ENCODE measurements around the gene UGT1A5.

Gene UGT1A5

GRCh38 chr2:233684640-233685039 is 28.1 kb upstream of the UGT1A5 start:
- DNase-seq (ENCODE audit: low read depth, low spot score) = no peak
- H3K4me3 ChIP-seq (ENCODE audit: low read depth, low read length) = no peak overlapping the region
- CTCF ChIA-PET = no interaction called here
- no peak for TF ChIP-seq CTCF (IDR thresholded peaks at IDR 0.05; ENCODE audit: insufficient read depth, low read length, missing control alignments)
- POLR2A ChIA-PET = no interaction called here

- ChIA-PET POLR2A (no interaction called here), CTCF (interaction anchor here (1.0 kb wide), 1 partner anchor 25 kb away, joined by 6 read pairs; no protein-coding TSS in a partner anchor)
- no peak for TF ChIP-seq CTCF (IDR thresholded peaks at IDR 0.05; ENCODE audit: insufficient read depth, low read length, missing control alignments)
- H3K4me3 ChIP-seq (ENCODE audit: low read depth, low read length) = no peak overlapping the region
- DNase-seq (ENCODE audit: low read depth, low spot score) = no peak
Observed at GRCh38 chr2:233686928-233687327, 25.8 kb upstream of the UGT1A5 start.

DNA sequence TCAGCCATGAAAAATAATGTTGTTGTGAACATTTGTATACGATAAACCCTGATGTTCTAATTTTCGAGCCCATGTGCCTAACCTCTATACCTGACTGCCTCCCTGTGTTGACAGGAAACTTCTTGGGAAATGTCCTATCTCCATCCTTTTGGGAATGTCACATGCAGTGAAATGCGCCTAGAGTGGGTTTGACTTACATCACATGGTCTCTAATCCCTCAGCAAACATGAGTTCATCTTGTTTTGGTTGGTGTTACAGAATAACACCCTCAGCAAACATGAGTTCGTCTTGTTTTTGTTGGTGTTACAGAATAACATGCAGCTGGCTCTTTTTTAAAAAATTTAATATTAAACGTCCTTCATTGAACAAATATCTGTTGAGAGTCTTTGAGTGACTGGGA is 24.4 kb upstream of the UGT1A5 start:
- H3K4me3 ChIP-seq (ENCODE audit: low read depth, low read length) = no peak overlapping the region
- DNase-seq (ENCODE audit: low read depth, low spot score) = no peak
- no peak for TF ChIP-seq CTCF (IDR thresholded peaks at IDR 0.05; ENCODE audit: insufficient read depth, low read length, missing control alignments)
- CTCF ChIA-PET = interaction anchor here (0.6 kb wide), 1 partner anchor 239 kb away, joined by 3 read pairs; no protein-coding TSS in a partner anchor
- POLR2A ChIA-PET = no interaction called here

DNA sequence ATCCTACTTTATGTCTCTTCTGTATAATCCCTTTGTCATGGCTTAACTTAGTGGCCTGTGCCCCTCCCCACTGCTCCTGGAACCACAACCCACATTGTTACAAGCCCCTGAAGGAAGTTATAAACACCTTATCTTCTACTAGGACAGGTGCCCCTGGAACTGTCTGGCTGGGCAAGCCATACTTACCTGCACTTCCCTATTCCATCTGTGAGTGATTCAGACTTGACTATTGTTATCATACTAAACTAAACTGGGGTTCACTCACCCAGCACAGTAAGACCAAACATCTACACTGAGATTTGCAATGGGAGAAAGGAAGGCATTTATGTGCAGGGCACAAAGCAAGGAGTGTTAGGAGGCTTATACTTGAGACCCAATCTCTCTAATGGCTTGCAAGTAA is 23.7 kb upstream of the UGT1A5 start:
- POLR2A ChIA-PET = no interaction called here
- H3K4me3 ChIP-seq (ENCODE audit: low read depth, low read length) = no peak overlapping the region
- no peak for DNase-seq (ENCODE audit: low read depth, low spot score)
- CTCF ChIA-PET = interaction anchor here (0.6 kb wide), 1 partner anchor 240 kb away, joined by 3 read pairs; no protein-coding TSS in a partner anchor
- TF ChIP-seq CTCF (IDR thresholded peaks at IDR 0.05; ENCODE audit: insufficient read depth, low read length, missing control alignments) = no peak

DNA sequence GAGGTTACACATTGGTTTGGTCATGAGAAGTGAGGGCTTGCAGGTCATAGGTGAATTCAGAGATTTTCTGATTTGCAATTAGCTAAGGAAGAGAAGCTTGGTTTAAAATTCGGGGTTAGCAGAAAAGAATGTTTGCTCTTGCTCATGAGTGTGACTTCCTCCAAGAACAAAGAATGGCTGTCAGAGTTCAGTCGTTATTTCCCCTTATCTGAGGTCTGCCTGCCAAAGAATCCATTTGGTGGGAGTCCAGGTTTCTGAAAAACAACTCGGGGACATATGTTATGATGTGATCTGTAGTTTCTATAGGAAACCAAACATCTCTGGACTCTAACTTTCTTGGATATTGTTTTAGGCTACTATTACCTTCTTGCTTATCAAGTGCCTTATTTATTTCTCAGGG is 23.2 kb upstream of the UGT1A5 start:
- ChIA-PET CTCF (interaction anchor here (1.3 kb wide), 1 partner anchor 23 kb away, joined by 3 read pairs; the partner anchor contains the start of gene UGT1A5), POLR2A (interaction anchor here (0.6 kb wide), 1 partner anchor 173 kb away, joined by 3 read pairs; no protein-coding TSS in a partner anchor)
- TF ChIP-seq CTCF (IDR thresholded peaks at IDR 0.05; ENCODE audit: insufficient read depth, low read length, missing control alignments) = no peak
- DNase-seq (ENCODE audit: low read depth, low spot score) = no peak
- H3K4me3 ChIP-seq (ENCODE audit: low read depth, low read length) = no peak overlapping the region

- TF ChIP-seq CTCF (IDR thresholded peaks at IDR 0.05; ENCODE audit: insufficient read depth, low read length, missing control alignments) = no peak
- ChIA-PET POLR2A (no interaction called here), CTCF (interaction anchor here (1.3 kb wide), 1 partner anchor 22 kb away, joined by 3 read pairs; the partner anchor contains the start of gene UGT1A5)
Observed at GRCh38 chr2:233690444-233690843, 22.3 kb upstream of the UGT1A5 start.

More at GRCh38 chr2:233690444-233690843, 22.3 kb upstream of the UGT1A5 start:
- DNase-seq (ENCODE audit: low read depth, low spot score) = no peak
- no peak overlapping the region for H3K4me3 ChIP-seq (ENCODE audit: low read depth, low read length)
